Cardiac septum (tissue), 1 donor: ENCODE data around the gene GTPBP3. TPM values are rescaled to one million over a fixed set of nuclear protein-coding genes. Genes with fewer than 3 reads are reported as not detected.
A peak's percentile ranks its signal among the peaks of the same experiment; 100 is the strongest.
"Not testable (repeated sequence)": the region's sequence is repeated elsewhere in the genome, so short reads cannot be mapped to it uniquely, and the experiment has no call there.

Experiments
- DNase-seq: peaks from one replicate; pipeline ENCODE4 v3.0.0-alpha.2; 2020; ENCODE audit warnings: low spot score
- intact Hi-C: fragments of 100-400 bp; cut with DNase I; formaldehyde crosslinking; loops from one replicate; pipeline ENCODE4 v1.14.0; 2022
- long read RNA-seq: library from polyadenylated mRNA; unstranded; transcript quantifications from one replicate; pipeline ENCODE4 v2.0.0, GENCODE V29; 2021
- total RNA-seq: library from RNA; stranded (reverse); fragmentation: NEBNext Ultra II Directional; extraction: Animal tissue kit (Norgen Biotek cat#: 25700); gene quantifications from one replicate; pipeline ENCODE4 v1.2.1, GENCODE V29; 2021
- donor health status: DM: no; HTN: no; CAD: no.

GTPBP3 gene
- total RNA-seq = 9.8 TPM
- long read RNA-seq, transcript GTPBP3-201 (9 exons, 2,579 nt) = major isoform, 8 of 19 reads
- long read RNA-seq, partial matches to known transcripts = 3 of 19 reads
- long read RNA-seq, other reads (novel, unspliced or antisense) = 5 of 19 reads

- intact Hi-C loops = loop anchor here (5.0 kb wide), 1 partner anchor 35 kb away; the partner anchor contains the start of gene ABHD8
- peak; percentile 97 for DNase-seq
These were observed at the start of gene GTPBP3 for GRCh38 chr19:17336872-17337674. Gene GTPBP3 (plus strand): TSS chr19:17337553. CDS start chr19:17337612, 59 bp downstream.

DNA sequence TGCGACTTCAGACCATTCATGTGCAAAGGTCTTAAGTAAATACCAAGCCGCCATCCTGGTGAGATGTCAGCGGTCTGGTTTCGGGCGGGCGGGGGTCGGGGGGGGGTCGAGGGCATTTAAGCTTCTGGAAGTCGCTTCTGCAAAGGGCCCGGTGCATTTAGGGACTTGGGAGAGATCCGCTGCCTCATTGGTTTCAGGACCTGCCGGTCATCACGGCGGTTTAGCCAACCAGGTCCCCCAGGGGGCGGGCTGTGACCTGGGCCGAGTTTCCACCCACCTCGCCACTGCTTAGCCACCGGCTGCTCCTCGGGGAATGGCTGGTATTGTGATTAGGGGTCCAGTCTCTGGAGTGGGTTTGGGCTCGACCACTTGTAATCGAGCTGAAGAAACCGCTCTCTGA is 47.9 kb upstream of the GTPBP3 start:
- intact Hi-C loops = no loop called here
- DNase-seq = peak; percentile 88

- intact Hi-C loops = loop anchor here (1.0 kb wide), 1 partner anchor 94 kb away; no protein-coding TSS in a partner anchor
- peak; percentile 82 for DNase-seq
These were observed 44.9 kb upstream of the GTPBP3 start for GRCh38 chr19:17292301-17293074.

GRCh38 chr19:17293605-17294004 is 43.7 kb upstream of the GTPBP3 start:
- DNase-seq = no peak
- intact Hi-C loops = no loop called here

- DNase-seq = no peak
- intact Hi-C loops = no loop called here
These were observed 43.1 kb upstream of the GTPBP3 start for GRCh38 chr19:17294051-17294891.

- DNase-seq, intact Hi-C loops: not testable (repeated sequence)
These were observed 41.8 kb upstream of the GTPBP3 start for GRCh38 chr19:17295551-17295950.

- intact Hi-C loops = no loop called here
- DNase-seq = no peak
These were observed 41.1 kb upstream of the GTPBP3 start for GRCh38 chr19:17296273-17296672.

DNA sequence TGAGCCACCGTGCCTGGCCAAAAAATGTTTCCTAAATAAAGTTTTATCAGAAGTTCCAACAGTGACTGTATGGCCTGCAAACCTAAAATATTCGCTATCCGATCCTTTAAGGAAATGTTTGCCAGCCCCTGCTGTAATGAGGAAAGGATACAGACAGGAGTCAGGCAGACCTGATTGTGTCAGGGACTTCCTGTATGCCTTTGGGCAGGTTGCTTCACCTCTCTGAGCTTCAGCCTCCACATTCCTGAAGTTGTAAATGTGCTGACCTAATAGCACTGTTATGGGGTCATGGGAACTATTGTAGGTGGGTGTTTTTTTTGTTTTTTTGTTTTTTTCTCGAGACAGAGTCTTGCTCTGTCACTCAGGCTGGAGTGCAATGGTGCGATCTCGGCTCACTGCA is 40.4 kb upstream of the GTPBP3 start:
- intact Hi-C loops = no loop called here
- no peak for DNase-seq

DNA sequence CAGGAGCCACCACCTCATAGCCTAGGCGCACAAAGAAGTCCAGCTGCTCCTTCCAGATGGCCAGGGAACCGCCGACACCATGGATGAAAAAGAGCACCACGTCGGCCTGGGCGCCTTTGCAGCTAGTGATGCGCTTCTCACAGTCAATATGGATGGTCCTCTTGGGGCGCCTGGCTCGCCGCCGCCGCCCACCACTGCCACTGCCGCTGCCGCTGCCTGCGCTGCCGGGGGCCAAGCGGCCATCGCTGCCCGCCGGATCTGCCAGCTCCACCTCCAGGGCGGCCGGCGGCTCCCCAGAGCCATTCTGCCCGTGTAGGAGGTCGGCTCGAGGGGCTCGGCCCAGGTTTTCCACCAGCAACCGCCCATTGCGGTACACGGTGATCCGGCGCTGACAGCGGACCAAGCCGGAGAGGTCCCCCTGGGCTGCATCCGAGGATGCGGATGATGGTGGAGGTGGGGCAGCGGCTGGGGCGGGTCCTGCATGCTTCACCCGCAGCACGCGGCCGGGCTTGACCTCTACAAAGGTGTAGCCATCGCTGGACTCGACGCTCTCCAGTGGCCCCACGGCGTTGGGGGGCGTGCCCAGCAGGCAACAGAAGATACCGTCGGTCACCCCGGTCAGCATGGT is 36.2 kb upstream of the GTPBP3 start:
- intact Hi-C loops = loop anchor here (5.0 kb wide), 1 partner anchor 36 kb away; the partner anchor contains the start of gene GTPBP3
- no peak for DNase-seq

DNA sequence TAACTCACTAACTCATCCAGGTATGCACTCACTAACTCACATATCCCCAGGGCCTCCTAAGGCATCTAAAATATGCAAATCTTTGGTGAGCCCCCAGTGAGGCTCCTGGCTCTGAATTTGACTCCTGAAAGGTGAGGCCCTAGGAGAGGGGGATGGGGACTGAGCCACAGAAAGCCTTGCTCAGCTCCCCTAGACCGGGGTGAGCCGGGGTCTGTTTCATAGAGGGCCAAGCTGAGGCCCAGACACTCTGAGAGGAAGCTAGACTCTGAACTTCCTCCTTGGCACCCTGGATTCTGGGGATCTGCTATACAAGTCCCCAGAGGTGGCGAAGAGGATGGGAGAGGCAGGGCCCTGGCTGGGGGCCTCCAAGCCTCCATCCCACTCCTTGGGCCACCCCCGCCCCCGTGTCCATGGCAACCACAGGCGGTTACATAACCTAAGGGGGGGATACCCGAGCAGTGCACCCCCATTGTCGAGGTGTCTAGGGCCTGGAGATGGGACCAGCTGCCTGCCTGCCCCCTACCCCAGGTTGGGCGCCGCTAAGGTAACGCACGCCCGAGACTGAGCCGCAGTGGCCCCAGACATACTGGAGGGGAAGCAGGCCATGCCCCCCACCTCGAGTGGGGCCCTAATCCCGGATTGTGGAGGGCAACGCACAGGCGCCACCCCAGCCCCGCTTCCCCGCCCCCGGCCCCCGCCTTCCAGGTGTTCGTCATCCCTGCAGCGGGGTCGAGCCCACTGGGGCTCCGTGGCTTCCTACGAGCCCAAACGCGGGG is 34.8 kb upstream of the GTPBP3 start:
- DNase-seq = no peak

DNA sequence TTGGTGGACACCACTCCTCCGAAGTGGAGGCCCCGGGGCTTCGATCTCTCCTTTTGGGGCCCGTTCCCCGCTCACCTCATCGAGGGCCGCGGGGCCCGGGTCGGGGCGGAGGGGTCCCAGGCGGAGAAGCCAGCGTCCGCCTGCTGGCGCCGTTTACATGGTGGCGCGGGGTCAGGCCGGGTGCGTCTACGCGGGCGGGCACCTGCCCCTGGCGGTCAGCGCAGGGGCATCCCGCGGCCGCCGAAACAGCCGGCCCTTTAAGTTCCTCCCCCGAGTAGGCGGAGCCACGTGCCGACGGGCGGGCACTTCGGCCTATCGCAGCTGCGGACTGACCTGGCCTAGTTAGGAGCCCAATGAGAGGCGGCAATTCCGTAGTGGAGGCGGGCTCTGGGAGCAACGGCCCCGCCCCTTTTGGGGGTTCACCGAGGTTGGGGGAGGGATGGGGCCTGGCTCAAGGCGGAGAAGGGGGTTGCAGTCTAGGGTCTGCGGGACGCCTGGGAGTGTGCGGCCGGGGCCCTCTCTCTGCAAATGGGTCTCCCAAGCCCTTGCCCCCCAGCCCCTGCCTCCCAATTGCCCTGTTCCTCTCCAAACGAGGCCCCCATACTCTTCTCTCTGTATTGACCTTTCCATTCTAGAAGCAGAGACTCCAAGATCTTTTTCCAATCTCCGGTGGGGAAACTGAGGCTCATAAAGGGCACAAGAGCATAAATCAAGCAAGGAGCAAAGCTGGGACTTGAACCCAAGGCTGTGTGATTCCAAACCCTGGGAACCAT is 34.0 kb upstream of the GTPBP3 start, which contains the start of gene ABHD8:
Gene ABHD8, minus strand, starts transcription at position 259 of the 773 bp plus-strand sequence. CDS start 1,809 bp downstream, outside the sequence.
- peak; percentile 99 for DNase-seq
- intact Hi-C loops = loop anchor here (5.0 kb wide), 1 partner anchor 34 kb away; the partner anchor contains the start of gene GTPBP3

More for the DNA sequence above, 34.8 kb upstream of the GTPBP3 start:
- intact Hi-C loops = loop anchor here (5.0 kb wide), 1 partner anchor 35 kb away; the partner anchor contains the start of gene GTPBP3

GRCh38 chr19:17303940-17304267 is 33.4 kb upstream of the GTPBP3 start:
- DNase-seq = no peak
- intact Hi-C loops = loop anchor here (5.0 kb wide), 1 partner anchor 33 kb away; the partner anchor contains the start of gene GTPBP3

DNA sequence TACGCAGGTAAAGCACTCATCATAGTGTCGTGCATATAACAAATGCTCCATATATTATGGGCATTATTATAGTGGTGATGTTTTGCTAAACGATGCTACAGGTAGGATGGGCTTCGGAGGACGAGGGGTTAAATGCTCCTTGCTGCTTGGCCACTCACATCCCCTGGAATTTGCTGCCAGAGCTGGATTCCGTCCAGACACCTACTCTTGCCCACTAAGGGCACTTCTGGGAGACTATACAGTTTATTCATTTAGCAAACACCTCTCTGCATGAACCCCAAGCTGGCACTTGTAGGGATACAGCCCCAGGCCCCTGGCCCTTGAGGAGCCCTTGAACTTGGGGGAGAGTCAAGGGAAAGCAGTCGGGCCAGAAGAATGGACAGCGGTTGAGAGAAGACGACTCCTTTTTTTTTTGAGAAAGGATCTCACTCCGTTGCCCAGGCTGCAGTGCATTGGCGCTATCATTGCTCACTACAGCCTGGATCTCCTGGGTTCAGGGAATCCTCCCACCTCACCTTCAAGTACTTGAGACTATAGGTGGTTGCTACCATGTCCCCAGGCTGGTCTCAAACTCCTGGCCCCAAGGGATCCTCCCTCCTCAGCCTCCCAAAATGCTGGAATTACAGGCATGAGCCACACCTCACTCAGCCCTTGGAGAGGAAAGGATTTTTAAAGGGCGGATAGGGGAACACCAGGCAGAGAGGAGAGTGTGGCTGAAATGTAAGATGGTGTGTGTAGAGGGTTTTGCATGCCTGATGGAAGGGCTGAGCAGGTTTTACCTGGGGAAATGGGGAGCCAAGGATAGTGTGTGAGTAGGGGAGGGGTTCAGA is 32.8 kb upstream of the GTPBP3 start:
- DNase-seq = no peak
- intact Hi-C loops = loop anchor here (5.0 kb wide), 1 partner anchor 33 kb away; the partner anchor contains the start of gene GTPBP3

DNA sequence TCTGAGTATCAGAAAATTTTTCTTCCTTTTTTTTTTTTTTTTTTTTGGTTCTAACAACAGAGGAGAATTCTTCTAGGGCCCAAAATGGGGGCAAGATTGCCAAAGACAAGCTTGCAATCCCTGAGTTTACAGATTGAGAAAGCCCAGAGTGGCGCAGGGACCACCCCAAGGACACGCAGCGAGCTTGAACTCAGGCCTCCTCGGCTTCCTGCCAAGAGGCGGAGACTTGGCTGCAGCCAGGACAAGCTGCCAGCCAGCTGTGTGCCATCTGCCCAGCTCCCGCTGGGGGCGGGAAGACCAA is 32.2 kb upstream of the GTPBP3 start:
- intact Hi-C loops = no loop called here

GRCh38 chr19:17305517-17306284 is 31.7 kb upstream of the GTPBP3 start, which contains the start of gene MRPL34:
Gene MRPL34 (plus strand): TSS chr19:17305872. CDS start chr19:17305893, 21 bp downstream.
- intact Hi-C loops = no loop called here
- peak; percentile 97 for DNase-seq

More for the DNA sequence above, 32.2 kb upstream of the GTPBP3 start:
- no peak for DNase-seq
